ENCODE results near the gene DNAJC10.

- no peak for TF ChIP-seq CTCF (optimal IDR thresholded peaks at IDR 0.05 in 1 of 3, IDR thresholded peaks at IDR 0.05 in 1 of 3, conservative IDR thresholded peaks at IDR 0.05 in 1 of 3; ENCODE audit: extremely low read depth in 1 of 3, insufficient read depth in 2 of 3, low read length in 3 of 3)
- TF ChIP-seq EZH2 (IDR thresholded peaks at IDR 0.05; ENCODE audit: low read length), result no peak
These were observed 1.8 kb downstream of the DNAJC10 start for GRCh38 chr2:182717816-182718215.
